HG03354 (cell line): Measurements from ENCODE around the gene TRIM17.
"Not testable (repeated sequence)": the region's sequence is repeated elsewhere in the genome, so short reads cannot be mapped to it uniquely, and the experiment has no call there.

Experiments used
- ATAC-seq: cut with Tn5 transposase; IDR thresholded peaks from one replicate; pipeline ENCODE4 v1.9.1; 2021; ENCODE audit warnings: mild to moderate bottlenecking; ENCODE audit not compliant: unreplicated experiment, poor library complexity, severe bottlenecking

Gene TRIM17

DNA sequence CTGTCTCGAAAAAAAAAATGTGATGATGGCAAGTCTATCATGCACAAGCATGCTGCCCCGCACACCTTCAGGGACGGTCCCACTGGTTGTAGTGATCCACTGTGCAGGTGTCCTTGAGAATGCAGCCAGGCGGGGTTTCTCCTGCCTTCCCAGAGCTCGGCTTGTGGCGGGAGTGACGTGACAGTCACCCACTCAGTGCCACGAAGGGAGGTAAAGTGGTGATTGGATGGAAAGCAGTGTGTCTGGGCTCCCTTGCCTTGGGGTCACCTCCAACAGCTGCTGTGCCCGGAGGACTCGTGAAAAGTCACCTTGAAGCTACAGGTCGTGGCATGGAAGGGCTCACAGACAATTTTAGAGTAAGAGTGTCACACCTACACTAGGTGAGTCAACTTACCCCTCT is 33.5 kb upstream of the TRIM17 start:
- no peak for ATAC-seq

DNA sequence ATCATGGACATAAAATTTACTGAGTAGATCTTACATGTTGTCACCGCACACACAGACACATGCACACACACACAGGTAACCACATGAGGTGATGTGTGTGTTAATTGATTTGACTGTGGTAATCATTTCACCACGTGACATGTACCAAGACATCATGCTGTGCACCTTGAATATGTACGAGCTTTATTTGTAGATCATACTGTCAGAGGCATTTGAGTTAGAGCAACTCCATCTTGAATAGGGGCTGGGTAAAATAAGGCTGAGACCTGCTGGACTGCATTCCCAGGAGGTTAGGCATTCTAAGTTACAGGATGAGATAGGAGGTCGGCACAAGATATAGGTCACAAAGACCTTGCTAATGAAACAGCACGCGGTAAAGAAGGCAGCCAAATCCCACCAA is 31.7 kb upstream of the TRIM17 start:
- no peak for ATAC-seq

DNA sequence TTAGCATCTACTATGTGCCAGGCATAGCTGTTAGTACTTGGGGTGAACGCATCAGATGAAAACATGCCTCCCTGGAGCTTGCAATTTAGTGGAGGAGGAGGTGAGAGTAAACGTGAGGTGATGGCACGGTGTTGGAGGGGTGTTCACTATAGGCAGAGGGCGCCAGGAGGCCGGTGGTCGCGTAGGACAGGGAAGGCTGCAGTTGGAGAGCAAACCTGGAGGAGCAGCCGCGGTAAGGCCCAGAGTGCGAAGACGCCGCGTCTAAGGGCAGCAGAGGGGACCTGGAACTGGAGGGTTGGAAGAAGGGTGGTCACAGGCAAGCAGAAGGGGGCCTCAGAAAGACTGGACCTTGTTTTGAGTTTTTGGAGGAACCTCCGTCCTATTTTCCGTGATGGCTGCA is 30.2 kb upstream of the TRIM17 start:
- no peak for ATAC-seq

DNA sequence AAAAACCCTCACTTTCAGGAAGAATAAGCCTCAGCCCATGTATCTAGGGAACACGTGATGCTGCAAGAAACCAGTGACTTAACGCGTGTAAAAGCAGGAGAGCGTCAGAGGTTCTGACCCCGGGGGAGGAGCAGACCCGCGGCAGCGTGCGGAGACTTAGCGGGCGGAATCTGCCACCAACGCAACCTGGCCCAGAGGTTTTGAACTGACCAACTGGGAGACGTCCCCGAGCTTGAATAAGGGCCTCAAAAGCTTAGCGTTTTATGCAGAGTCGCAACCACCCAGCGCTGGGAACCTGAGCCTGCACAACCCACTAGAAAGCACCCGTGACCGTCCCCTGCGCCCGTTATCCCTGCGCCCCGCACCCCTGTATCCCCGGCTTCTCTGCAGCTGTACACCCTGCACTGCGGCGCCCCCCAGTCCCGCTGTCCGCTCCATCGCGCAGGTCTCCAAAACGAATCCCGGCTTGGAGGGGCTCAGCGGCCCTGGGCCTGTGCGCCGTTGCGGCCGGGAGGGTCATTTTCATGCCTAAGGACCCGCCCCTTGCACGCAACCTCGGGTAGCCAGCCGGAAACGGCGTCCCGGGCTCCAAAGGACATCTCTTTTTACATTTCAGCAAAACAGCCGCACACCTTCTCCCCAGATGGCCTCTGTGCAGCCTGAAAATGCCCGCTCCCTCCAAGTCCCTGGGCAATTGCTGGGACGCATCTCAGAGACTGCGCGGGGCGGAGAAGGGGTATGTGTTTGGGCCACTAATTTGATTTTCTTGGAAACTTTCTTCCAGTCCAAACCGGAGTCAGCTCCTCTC is 29.4 kb upstream of the TRIM17 start:
- ATAC-seq, result peak; percentile 55

DNA sequence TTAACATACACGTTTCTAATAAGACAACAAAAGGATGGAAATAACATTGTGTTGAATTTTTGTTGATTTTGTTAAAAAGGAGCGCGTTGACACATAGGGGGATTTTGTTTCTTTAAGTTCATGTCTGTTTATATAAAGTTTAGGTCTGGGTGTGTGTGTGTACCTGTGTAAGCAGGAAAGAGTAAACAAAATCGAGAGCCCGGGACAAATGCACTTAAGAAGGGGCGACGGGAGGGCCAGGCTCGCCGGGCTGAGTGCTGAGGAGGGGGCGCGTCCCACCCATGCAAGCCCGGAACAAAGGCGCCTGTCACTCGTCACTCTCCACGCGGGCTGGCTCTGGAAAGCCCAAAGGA is 28.8 kb upstream of the TRIM17 start:
- ATAC-seq, result no peak

DNA sequence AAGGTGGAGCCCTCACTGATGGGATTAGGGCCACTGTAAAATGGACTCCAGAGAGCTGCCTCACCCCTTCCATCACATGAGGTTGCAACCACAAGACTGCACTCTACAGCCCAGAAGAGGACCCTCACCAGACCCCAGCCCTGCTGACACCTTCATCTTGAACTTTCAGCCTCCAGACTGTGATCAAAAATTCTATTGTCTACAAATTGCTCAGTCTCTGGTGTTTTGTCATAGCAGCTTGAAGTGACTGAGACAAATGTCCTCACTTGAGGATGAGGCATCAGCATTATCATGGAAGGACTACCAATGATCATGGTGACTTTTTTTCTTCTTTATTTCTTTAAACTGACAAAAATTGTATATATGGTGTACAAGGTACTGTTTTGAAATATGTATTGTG is 26.7 kb upstream of the TRIM17 start:
- ATAC-seq, result no peak

GRCh38 chr1:228440761-228441500 is 24.3 kb upstream of the TRIM17 start:
- no peak for ATAC-seq

- ATAC-seq, result no peak
Observed at GRCh38 chr1:228438266-228438665, 21.6 kb upstream of the TRIM17 start.

DNA sequence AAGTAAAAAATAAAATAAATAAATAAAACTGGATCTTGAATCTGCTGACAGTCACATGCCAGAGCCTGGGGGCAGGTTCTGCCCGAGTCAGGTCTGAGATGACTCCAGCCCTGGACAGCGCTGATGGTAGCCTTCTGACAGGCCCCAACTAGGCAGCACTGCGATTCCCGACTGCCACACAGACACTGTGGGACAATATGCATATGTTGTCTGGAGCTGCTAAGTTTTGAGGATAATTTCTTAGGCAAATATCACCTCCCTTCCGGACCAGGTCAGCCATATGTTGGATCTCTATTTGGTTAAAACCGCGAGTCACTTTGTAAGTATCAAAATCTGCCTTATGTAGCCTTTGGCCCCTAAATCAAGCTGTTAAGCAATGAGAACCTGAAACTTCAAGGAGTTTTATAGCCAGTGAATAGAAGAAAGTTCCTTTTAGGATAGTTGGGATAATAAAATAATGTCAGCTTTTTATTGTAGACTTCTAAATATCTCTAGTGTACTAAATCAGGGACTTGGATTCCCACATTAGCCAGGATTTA is 20.8 kb upstream of the TRIM17 start:
- ATAC-seq, result no peak

- no peak for ATAC-seq
Observed at GRCh38 chr1:228434689-228435088, 18.0 kb upstream of the TRIM17 start.

DNA sequence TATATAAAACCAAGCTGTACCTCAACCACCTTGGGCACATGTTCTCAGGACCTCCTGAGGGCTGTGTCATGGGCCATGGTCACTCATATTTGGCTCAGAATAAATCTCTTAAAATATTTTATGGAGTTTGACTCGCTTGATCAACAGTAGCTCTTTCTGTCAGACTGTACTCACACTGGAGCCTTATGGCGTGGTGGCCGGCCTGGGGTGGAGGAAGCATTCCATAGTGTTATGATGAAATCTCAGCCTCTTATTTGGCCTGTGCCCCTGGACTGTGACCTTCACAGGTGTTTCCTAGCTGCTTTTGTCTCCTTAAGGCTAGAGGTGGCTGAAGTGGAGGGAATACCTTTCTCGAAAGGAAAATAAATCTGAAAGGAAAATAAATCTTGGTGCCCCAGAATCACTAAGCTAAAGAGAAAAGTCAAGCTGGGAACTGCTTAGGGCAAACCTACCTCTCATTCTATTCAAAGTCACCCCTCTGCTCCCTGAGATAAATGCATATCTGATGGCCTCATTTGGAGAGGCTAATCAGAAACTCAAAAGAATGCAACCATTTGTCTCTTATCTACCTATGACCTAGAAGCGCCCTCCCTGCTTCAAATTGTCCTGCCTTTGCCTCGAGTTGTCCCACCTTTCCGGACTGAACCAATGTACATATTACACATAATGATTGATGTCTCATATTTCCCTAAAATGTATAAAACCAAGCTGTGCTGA is 16.8 kb upstream of the TRIM17 start:
- ATAC-seq, result not testable (repeated sequence)

GRCh38 chr1:228430243-228430642 is 13.6 kb upstream of the TRIM17 start:
- ATAC-seq, result no peak

GRCh38 chr1:228429698-228430097 is 13.0 kb upstream of the TRIM17 start:
- ATAC-seq, result no peak

- no peak for ATAC-seq
Observed at GRCh38 chr1:228429007-228429406, 12.3 kb upstream of the TRIM17 start.

DNA sequence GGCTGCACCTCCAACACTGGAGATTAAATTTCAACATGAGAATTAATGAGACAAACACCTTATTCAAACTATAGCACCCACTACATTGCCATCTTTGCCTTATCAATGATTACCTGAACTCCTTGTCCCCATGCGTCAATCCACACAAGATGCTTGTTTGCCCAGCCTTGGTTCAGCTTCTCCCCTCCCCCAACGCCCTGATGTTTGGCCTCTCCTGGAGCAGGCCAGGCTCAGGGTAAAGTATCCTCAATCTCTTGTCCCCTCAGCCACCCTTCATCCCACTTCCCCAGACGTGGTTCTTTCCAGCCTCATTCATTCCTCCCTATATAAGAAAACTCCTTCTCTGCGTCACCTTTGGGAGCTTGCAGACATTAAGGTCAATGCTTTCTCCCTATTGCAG is 11.8 kb upstream of the TRIM17 start:
- ATAC-seq, result no peak

GRCh38 chr1:228426518-228427175 is 10.0 kb upstream of the TRIM17 start:
- no peak for ATAC-seq

GRCh38 chr1:228424685-228425660 is 8.3 kb upstream of the TRIM17 start:
- no peak for ATAC-seq

- ATAC-seq, result no peak
Observed at GRCh38 chr1:228423404-228424053, 6.9 kb upstream of the TRIM17 start.
